Activated T-cell treated with anti-CD3 and anti-CD28 coated beads, Interleukin-2, amount 50 U/mL, for 24 hours (primary cell): Measurements from ENCODE around the gene TUBB4A.
"Not testable (repeated sequence)": the region's sequence is repeated elsewhere in the genome, so short reads cannot be mapped to it uniquely, and the experiment has no call there.

Experiments
- DNase-seq: peaks from one replicate; pipeline ENCODE4 v3.0.0-alpha.2; 2020
- H3K27ac Mint-ChIP-seq: 2 replicates; pipeline ENCODE4 v1.8.0; 2020; ENCODE audit warnings: mild to moderate bottlenecking, mixed read lengths
- H3K27me3 Mint-ChIP-seq: 2 replicates; pipeline ENCODE4 v1.8.0; 2020; ENCODE audit warnings: mixed read lengths
- H3K36me3 Mint-ChIP-seq: 2 replicates; pipeline ENCODE4 v1.8.0; 2020; ENCODE audit warnings: low read depth, mixed read lengths
- H3K4me1 Mint-ChIP-seq: 2 replicates; pipeline ENCODE4 v1.8.0; 2020; ENCODE audit warnings: low read depth, mixed read lengths
- H3K4me3 Mint-ChIP-seq: 2 replicates; pipeline ENCODE4 v1.8.0; 2020; ENCODE audit warnings: mild to moderate bottlenecking, moderate library complexity, mixed read lengths
- H3K9me3 Mint-ChIP-seq: 2 replicates; pipeline ENCODE4 v1.8.0; 2020; ENCODE audit warnings: mixed read lengths

TUBB4A gene

GRCh38 chr19:6501740-6502648 lies at the start of gene TUBB4A:
TUBB4A (minus strand) TSS chr19:6502309; CDS start chr19:6502212, 97 bp downstream.
- peak within 1 kb of the TSS; percentile 65 for H3K27ac Mint-ChIP-seq
- DNase-seq = peak; percentile 76
- no peaks in the 10 kb centered on the region for H3K36me3 Mint-ChIP-seq
- H3K27me3 Mint-ChIP-seq = peaks cover 15% of the 10 kb centered on the region
- H3K4me1 Mint-ChIP-seq = peaks cover 16% of the 10 kb centered on the region
- H3K9me3 Mint-ChIP-seq = no peaks in the 10 kb centered on the region
- peak within 1 kb of the TSS; percentile 79 for H3K4me3 Mint-ChIP-seq

GRCh38 chr19:6551091-6551490 lies 49.0 kb upstream of the TUBB4A start:
- Mint-ChIP-seq H3K4me1 (peaks cover 4% of the 10 kb centered on the region), H3K27me3 (no peaks in the 10 kb centered on the region), H3K27ac (no peak overlapping the region)

GRCh38 chr19:6550679-6551078 lies 48.6 kb upstream of the TUBB4A start:
- H3K4me1 Mint-ChIP-seq, H3K9me3 Mint-ChIP-seq, H3K36me3 Mint-ChIP-seq, H3K27me3 Mint-ChIP-seq, H3K4me3 Mint-ChIP-seq, H3K27ac Mint-ChIP-seq, DNase-seq: not testable (repeated sequence)

More at GRCh38 chr19:6551091-6551490, 49.0 kb upstream of the TUBB4A start:
- Mint-ChIP-seq H3K36me3 (no peaks in the 10 kb centered on the region), H3K4me3 (no peak overlapping the region), H3K9me3 (peaks cover 5% of the 10 kb centered on the region)
- no peak for DNase-seq

- Mint-ChIP-seq H3K4me3 (no peak overlapping the region), H3K27me3 (peaks cover 3% of the 10 kb centered on the region), H3K36me3 (no peaks in the 10 kb centered on the region), H3K9me3 (peaks cover 5% of the 10 kb centered on the region), H3K4me1 (peaks cover 2% of the 10 kb centered on the region), H3K27ac (peak overlapping the region; percentile 44)
- DNase-seq = no peak
These were observed 41.8 kb upstream of the TUBB4A start for GRCh38 chr19:6543866-6544347.

GRCh38 chr19:6540918-6541689 lies 39.0 kb upstream of the TUBB4A start:
- no peaks in the 10 kb centered on the region for H3K9me3 Mint-ChIP-seq
- no peaks in the 10 kb centered on the region for H3K36me3 Mint-ChIP-seq
- no peak overlapping the region for H3K27ac Mint-ChIP-seq
- no peak overlapping the region for H3K4me3 Mint-ChIP-seq
- H3K4me1 Mint-ChIP-seq = peaks cover 13% of the 10 kb centered on the region
- H3K27me3 Mint-ChIP-seq = peaks cover 3% of the 10 kb centered on the region
- no peak for DNase-seq

GRCh38 chr19:6539514-6539913 lies 37.4 kb upstream of the TUBB4A start:
- no peaks in the 10 kb centered on the region for H3K36me3 Mint-ChIP-seq
- H3K4me1 Mint-ChIP-seq = peaks cover 19% of the 10 kb centered on the region
- no peaks in the 10 kb centered on the region for H3K9me3 Mint-ChIP-seq
- peaks cover 10% of the 10 kb centered on the region for H3K27me3 Mint-ChIP-seq
- DNase-seq = no peak
- H3K27ac Mint-ChIP-seq = no peak overlapping the region
- no peak overlapping the region for H3K4me3 Mint-ChIP-seq

- no peaks in the 10 kb centered on the region for H3K9me3 Mint-ChIP-seq
- no peaks in the 10 kb centered on the region for H3K36me3 Mint-ChIP-seq
- peaks cover 40% of the 10 kb centered on the region for H3K4me1 Mint-ChIP-seq
- peaks cover 31% of the 10 kb centered on the region for H3K27me3 Mint-ChIP-seq
- DNase-seq = no peak
- H3K4me3 Mint-ChIP-seq = no peak overlapping the region
- no peak overlapping the region for H3K27ac Mint-ChIP-seq
These were observed 33.5 kb upstream of the TUBB4A start for GRCh38 chr19:6535558-6536137.

GRCh38 chr19:6534451-6535093 lies 32.5 kb upstream of the TUBB4A start:
- DNase-seq = no peak
- peaks cover 50% of the 10 kb centered on the region for H3K4me1 Mint-ChIP-seq
- peaks cover 39% of the 10 kb centered on the region for H3K27me3 Mint-ChIP-seq
- no peak overlapping the region for H3K4me3 Mint-ChIP-seq
- no peaks in the 10 kb centered on the region for H3K36me3 Mint-ChIP-seq
- no peak overlapping the region for H3K27ac Mint-ChIP-seq
- no peaks in the 10 kb centered on the region for H3K9me3 Mint-ChIP-seq

GRCh38 chr19:6533746-6534418 lies 31.8 kb upstream of the TUBB4A start:
- peaks cover 39% of the 10 kb centered on the region for H3K27me3 Mint-ChIP-seq
- H3K4me3 Mint-ChIP-seq = no peak overlapping the region
- H3K9me3 Mint-ChIP-seq = no peaks in the 10 kb centered on the region
- H3K36me3 Mint-ChIP-seq = no peaks in the 10 kb centered on the region
- H3K27ac Mint-ChIP-seq = no peak overlapping the region
- no peak for DNase-seq
- peaks cover 48% of the 10 kb centered on the region for H3K4me1 Mint-ChIP-seq

GRCh38 chr19:6533000-6533328 lies 30.9 kb upstream of the TUBB4A start:
- Mint-ChIP-seq H3K4me1 (peaks cover 48% of the 10 kb centered on the region), H3K4me3 (peak overlapping the region; percentile 81), H3K36me3 (no peaks in the 10 kb centered on the region), H3K27ac (peak overlapping the region; percentile 31), H3K9me3 (no peaks in the 10 kb centered on the region), H3K27me3 (peaks cover 39% of the 10 kb centered on the region)
- no peak for DNase-seq

- Mint-ChIP-seq H3K36me3 (no peaks in the 10 kb centered on the region), H3K4me3 (peak overlapping the region; percentile 81), H3K4me1 (peaks cover 46% of the 10 kb centered on the region), H3K9me3 (no peaks in the 10 kb centered on the region), H3K27me3 (peaks cover 39% of the 10 kb centered on the region), H3K27ac (peak overlapping the region; percentile 31)
- no peak for DNase-seq
These were observed 30.3 kb upstream of the TUBB4A start for GRCh38 chr19:6532244-6532999.

- H3K4me1 Mint-ChIP-seq = peaks cover 43% of the 10 kb centered on the region
- H3K36me3 Mint-ChIP-seq = no peaks in the 10 kb centered on the region
These were observed 29.8 kb upstream of the TUBB4A start for GRCh38 chr19:6531956-6532243.

GRCh38 chr19:6531163-6531955 lies 29.2 kb upstream of the TUBB4A start:
- H3K4me1 Mint-ChIP-seq = peaks cover 39% of the 10 kb centered on the region
- H3K27ac Mint-ChIP-seq = no peak overlapping the region
- H3K36me3 Mint-ChIP-seq = no peaks in the 10 kb centered on the region
- H3K27me3 Mint-ChIP-seq = peaks cover 39% of the 10 kb centered on the region
- peak; percentile 44 for DNase-seq
- peak overlapping the region; percentile 81 for H3K4me3 Mint-ChIP-seq
- H3K9me3 Mint-ChIP-seq = no peaks in the 10 kb centered on the region

More at GRCh38 chr19:6531956-6532243, 29.8 kb upstream of the TUBB4A start:
- H3K9me3 Mint-ChIP-seq = no peaks in the 10 kb centered on the region
- peak overlapping the region; percentile 81 for H3K4me3 Mint-ChIP-seq
- no peak for DNase-seq
- H3K27me3 Mint-ChIP-seq = peaks cover 39% of the 10 kb centered on the region
- peak overlapping the region; percentile 31 for H3K27ac Mint-ChIP-seq
